GM21390 (cell line): ENCODE results near the gene ATP9B.
"Not testable (repeated sequence)": the region's sequence is repeated elsewhere in the genome, so short reads cannot be mapped to it uniquely, and the experiment has no call there.

Source experiments
- ATAC-seq: cut with Tn5 transposase; IDR thresholded peaks from one replicate; pipeline ENCODE4 v1.9.1; 2021; ENCODE audit not compliant: unreplicated experiment

The ATP9B gene

GRCh38 chr18:79354350-79354749 is 285.2 kb downstream of the ATP9B start:
- no peak for ATAC-seq

DNA sequence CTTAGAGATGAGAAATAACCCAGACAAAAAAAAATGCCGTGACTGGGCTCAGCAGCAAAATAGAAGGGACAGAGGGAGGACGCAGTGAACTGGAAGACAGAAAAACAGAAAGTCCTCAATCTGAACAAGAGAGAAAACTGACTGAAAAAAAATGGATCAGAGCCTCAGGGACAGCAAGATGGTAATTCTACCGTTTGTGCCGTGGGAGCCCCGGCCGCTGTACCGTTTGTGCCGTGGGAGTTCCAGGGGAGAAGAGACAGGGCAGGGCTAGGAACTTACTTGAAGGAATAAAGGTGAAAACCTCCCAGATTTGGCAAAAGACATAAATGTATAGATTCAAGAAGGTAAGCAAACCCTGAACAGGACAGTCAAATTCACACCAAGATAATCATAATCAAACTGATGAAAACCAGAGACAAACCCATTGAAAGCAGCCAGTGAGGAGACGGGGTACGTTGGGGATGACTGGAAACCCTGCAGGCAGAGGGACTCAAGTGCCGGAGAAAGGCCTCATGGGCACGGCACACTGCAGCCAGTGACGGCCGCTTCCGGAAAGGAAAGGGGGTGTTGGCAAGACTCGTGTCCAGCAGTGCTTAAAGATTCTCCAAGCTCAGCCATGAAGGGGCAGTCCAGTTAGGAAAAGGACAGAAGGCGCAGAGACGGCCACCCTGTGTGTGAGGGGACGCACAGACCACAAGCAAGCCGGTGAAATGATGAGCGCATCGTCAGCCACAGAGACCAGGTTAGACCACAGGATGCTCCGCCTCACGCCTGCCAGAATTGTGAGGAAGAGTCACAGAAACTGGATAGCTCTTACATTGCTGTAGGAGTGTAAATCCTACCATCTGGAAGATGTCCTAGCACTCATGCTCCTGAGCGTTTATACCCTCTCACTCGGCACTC is 286.5 kb downstream of the ATP9B start:
- ATAC-seq, result peak; percentile 45

DNA sequence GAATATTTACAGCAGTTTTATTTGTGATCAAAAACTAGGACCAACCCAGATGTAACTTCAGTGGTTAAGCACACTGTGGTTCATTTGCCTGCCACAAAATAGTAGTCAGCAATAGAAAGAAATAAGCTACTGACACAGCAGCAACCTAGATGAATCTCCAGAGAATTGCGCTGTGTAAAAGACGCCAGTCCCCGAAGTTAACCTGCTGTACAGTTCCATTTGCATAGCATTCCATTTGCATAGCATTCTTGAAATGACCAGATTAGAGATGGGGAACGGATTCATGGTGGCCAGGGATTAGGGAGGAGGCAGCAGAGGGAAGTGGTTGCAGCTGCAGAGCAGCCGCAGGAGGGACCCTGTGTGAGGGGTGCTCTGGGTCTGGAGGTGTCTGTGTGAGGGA is 287.2 kb downstream of the ATP9B start:
- peak; percentile 93 for ATAC-seq

DNA sequence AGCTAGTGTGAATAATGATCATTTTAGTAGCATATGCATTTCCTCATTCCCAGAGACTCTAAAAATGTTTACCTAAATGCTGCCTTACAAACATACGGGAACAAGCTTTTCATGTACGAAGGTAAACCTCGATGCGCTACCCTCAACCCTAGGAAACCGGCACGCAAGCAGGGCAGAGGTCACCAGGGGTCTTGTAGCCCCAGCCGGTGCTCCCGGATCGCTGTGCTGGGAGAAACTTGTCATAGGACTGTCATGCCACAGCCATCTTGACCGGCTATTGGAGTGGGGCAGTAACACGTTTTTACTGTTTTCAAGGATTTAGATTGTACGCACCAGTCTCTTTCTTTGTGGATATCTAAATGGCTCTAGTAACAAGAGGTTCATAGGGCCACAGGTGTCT is 291.7 kb downstream of the ATP9B start:
- no peak for ATAC-seq

GRCh38 chr18:79361766-79362522 is 292.8 kb downstream of the ATP9B start:
- ATAC-seq, result no peak

- ATAC-seq, result no peak
Observed at GRCh38 chr18:79365701-79366100, 296.5 kb downstream of the ATP9B start.

DNA sequence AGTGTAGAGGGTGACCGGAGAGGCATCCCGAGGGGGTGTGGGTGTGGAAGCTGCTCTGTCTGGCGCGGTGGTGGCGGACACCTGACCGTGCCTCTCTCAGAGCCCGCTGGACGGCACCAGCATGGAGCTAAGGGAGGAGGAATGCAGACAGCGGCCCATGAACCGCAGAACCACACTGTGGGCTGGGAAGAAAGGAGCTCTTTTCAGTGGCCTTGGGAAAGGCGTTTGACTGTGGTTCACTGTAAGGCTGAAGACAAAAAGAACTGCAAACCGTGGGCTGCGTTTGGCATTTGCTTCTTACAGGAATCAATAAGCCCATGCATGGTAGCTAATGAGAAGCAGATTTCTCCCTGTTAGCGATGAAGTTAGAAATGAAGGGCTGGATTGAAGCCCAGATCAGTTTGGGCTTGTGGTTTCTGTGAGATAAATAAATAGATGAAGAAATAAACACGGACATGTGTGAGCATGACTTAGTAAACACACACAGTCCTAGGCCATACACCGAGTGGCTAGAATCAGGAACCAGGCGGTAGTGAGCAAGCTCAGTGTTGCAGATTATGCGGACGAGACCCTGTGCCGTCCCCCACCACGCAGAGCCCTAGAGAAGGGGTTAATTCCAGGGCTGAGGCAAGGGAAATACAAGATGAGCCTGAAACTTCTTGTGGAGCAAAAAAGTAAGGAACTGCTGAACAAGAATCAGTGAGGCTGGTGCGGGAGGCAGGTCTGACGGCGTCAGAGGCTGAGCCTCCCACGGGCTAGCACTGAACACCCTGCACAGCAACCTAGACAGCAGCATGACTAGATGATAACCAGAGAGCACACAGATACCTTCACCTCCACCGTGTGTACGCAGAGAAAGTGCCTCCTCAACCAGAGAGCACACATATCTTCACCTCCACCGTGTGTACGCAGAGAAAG is 297.2 kb downstream of the ATP9B start:
- ATAC-seq, result no peak

DNA sequence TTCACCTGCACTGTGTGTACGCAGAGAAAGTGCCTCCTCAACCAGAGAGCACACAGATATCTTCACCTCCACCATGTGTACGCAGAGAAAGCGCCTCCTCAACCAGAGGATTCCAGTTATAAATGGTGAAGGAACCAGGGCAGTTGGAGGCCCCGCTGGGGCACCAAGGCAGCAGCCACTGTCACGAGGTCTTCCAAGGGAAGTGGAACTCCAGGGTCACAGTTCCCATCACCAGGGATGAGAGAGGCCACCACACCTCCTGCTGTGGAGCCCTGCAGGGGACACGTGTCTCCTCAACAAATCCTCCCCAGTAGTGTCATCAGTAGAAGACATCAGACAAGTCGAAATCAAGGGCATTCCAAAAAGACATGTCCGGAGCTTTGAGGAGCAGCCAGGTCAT is 298.3 kb downstream of the ATP9B start:
- ATAC-seq, result no peak

DNA sequence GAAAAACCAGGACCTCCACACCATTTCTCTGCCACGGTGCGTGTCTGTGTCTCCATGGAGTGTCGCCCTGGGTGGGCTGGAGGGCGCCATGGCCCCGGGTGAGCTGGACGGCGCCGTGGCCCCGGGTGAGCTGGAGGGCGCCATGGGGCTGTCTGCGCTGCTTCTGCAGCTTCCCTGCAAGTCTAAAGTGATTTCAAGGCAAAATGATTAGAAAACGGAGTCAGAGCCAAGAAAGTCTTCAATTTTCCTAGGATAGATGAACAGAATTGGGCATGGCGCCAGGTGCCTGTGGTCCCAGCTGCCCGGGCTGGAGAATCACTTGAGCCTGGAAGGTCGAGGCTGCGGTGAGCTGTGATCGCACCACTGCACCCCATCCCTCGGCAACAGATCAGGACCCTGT is 298.8 kb downstream of the ATP9B start:
- no peak for ATAC-seq

GRCh38 chr18:79368681-79369080 is 299.5 kb downstream of the ATP9B start:
- no peak for ATAC-seq

DNA sequence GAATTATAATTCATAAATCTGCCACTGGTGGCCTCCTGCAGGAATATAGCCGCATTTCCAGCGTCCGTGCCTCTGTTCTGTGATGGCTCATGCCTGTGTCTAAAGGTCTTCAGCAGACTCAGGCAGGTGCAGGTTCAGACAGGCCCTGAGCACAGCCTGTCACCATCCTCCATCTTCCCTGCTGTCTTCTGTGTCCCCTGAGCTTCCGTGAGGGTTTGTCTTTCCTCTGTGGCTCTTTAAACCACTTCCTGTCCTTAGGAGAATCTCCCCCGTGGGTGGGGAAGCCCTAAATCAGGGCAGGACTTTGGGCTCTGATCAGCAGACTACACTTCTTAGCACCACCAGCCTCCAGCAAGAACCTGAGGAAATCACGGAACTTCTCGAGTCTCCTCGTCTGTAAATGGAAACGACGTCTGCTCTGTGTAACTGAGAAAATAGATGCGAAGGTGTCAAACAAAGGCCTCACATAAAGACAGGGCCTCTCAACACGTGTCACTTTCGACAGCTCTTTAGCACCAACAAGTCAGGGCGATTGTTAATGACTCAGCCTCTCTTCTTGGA is 302.4 kb downstream of the ATP9B start:
- no peak for ATAC-seq

GRCh38 chr18:79372461-79372860 is 303.3 kb downstream of the ATP9B start:
- ATAC-seq, result no peak

- no peak for ATAC-seq
Observed at GRCh38 chr18:79372991-79373390, 303.8 kb downstream of the ATP9B start.

GRCh38 chr18:79373736-79374135 is 304.5 kb downstream of the ATP9B start:
- ATAC-seq, result no peak

- peak; percentile 80 for ATAC-seq
Observed at GRCh38 chr18:79374408-79375171, 305.4 kb downstream of the ATP9B start.

- no peak for ATAC-seq
Observed at GRCh38 chr18:79375441-79376154, 306.4 kb downstream of the ATP9B start.

GRCh38 chr18:79376661-79377060 is 307.5 kb downstream of the ATP9B start:
- ATAC-seq, result not testable (repeated sequence)

DNA sequence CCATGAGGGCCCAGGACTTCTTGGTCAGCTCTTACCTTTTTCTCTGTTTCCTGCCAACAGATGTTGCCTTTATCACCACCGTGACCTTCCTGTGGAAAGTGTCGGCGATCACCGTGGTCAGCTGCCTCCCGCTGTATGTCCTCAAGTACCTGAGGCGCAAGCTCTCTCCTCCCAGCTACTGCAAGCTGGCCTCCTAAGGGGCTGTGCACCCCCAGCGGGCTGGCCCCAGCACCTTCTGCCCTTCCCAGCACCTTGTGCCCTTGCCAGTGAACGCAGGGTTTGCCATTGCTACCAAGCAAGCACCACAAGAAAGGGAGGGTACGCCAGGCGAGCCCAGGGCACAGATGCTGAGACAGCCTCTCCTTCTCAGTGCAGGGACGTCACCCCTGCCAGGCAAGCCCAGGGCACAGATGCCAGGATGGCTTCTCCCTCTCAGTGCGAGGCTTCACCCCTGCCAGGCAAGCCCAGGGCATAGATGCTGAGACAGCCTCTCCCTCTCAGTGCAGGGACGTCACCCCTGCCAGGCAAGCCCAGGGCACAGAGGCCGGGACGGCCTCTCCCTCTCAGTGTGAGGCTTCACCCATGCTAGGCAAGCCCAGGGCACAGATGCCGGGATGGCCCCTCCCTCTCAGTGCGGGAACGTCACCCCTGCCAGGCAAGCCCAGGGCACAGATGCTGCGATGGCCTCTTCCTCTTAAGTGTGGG is 308.1 kb downstream of the ATP9B start:
- no peak for ATAC-seq
